ENCODE results near the gene NUP88.

Gene NUP88

GRCh38 chr17:5354310-5354709 lies 65.2 kb downstream of the NUP88 start:
- no peak for DNase-seq

- DNase-seq: no peak
These were observed 66.7 kb downstream of the NUP88 start for GRCh38 chr17:5352681-5353289.

GRCh38 chr17:5344914-5345313 lies 74.5 kb downstream of the NUP88 start:
- DNase-seq: no peak

Data from cortex of kidney (tissue), 1 donor.